Omental fat pad (tissue), 4 donors: Measurements from ENCODE around the gene NRG3. TPM values are rescaled to one million over a fixed set of nuclear protein-coding genes. Genes with fewer than 3 reads are reported as not detected.

ENCODE experiments used
- ATAC-seq: fragments of 150-250 bp; one replicate; pipeline ENCODE4 v1.9.1; 2016; ENCODE audit warnings: mild to moderate bottlenecking, moderate library complexity; ENCODE audit not compliant: low FRiP score
- DNase-seq: peaks from one replicate; pipeline ENCODE4 v3.0.0-alpha.2; 2019; ENCODE audit warnings: low spot score
- total RNA-seq, 4 donors: library from RNA; depleted of rRNA; stranded (reverse); fragments of >200 nt; gene quantifications; one replicate each; pipeline ENCODE4 v1.1.0, GENCODE V29; 2016
- TF ChIP-seq, protein P1 (sequence below), 3 donors: fragments of 450-650 bp; IDR thresholded peaks; one replicate each; pipeline ENCODE4 v1.5.1; 2016 to 2017; ENCODE audit warnings: antibody characterized with exemption in 3 of 3, mild to moderate bottlenecking in 3 of 3, moderate library complexity in 2 of 3

NRG3 gene
- total RNA-seq, 4 donors from 2014 or later = 0.19 to 0.47 (median 0.38) TPM; not detected in 1

- ATAC-seq (no peak), DNase-seq (no peak)
- TF ChIP-seq, protein P1, sequence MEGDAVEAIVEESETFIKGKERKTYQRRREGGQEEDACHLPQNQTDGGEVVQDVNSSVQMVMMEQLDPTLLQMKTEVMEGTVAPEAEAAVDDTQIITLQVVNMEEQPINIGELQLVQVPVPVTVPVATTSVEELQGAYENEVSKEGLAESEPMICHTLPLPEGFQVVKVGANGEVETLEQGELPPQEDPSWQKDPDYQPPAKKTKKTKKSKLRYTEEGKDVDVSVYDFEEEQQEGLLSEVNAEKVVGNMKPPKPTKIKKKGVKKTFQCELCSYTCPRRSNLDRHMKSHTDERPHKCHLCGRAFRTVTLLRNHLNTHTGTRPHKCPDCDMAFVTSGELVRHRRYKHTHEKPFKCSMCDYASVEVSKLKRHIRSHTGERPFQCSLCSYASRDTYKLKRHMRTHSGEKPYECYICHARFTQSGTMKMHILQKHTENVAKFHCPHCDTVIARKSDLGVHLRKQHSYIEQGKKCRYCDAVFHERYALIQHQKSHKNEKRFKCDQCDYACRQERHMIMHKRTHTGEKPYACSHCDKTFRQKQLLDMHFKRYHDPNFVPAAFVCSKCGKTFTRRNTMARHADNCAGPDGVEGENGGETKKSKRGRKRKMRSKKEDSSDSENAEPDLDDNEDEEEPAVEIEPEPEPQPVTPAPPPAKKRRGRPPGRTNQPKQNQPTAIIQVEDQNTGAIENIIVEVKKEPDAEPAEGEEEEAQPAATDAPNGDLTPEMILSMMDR (IDR thresholded peaks at IDR 0.05) = no peak
Observed at GRCh38 chr10:82815680-82816079, 940.7 kb downstream of the NRG3 start.

- ATAC-seq (no peak), DNase-seq (no peak)
- TF ChIP-seq, protein P1 (IDR thresholded peaks at IDR 0.05) = no peak
Observed at GRCh38 chr10:82817676-82818422, 942.9 kb downstream of the NRG3 start.

GRCh38 chr10:82821043-82821442 is 946.0 kb downstream of the NRG3 start:
- TF ChIP-seq, protein P1 (IDR thresholded peaks at IDR 0.05) = no peak
- no peak for DNase-seq
- no peak for ATAC-seq

GRCh38 chr10:82826132-82826531 is 951.1 kb downstream of the NRG3 start:
- ATAC-seq (no peak), DNase-seq (no peak)
- TF ChIP-seq, protein P1 (IDR thresholded peaks at IDR 0.05) = no peak

- TF ChIP-seq, protein P1 (IDR thresholded peaks at IDR 0.05) = no peak
- ATAC-seq (no peak), DNase-seq (no peak)
Observed at GRCh38 chr10:82827901-82828300, 952.9 kb downstream of the NRG3 start.

DNA sequence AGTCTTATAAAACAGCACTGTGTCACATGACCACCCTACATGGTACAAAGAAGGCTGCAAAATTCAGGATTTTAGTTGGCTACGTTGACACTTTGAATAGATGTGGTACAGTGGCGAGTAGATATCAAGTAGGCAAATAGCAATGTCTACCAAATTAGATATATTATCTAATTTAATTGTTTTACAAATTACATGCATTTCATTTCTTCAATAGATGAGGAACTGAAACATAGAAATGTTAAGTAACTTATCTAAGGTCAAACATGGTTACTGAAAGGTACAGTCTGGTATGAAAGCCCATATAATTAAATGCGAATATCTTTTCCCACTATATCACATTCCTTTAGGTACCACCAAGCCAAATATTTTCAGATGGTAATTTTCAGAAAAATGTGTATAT is 972.2 kb downstream of the NRG3 start:
- DNase-seq (no peak), ATAC-seq (no peak)
- TF ChIP-seq, protein P1 (IDR thresholded peaks at IDR 0.05) = no peak

DNA sequence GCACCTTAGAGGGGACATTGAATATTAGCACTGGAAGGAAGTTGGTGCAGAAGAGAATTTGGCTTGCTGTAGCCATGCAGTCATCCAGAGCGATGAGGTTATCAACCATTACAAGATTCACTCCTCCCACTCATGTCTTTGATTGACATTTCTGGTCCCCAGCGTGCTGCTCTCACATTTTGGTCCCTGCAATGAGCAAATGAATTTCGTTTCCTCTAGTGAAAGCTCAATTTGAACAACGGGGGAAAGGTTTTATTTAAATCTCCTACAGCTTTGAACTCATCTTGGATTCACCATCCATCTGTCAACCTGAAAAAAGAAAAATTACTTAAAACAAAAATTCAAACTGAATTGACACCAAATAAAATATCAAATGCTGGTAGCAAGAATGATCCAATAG is 975.2 kb downstream of the NRG3 start:
- ATAC-seq (no peak), DNase-seq (no peak)
- TF ChIP-seq, protein P1 (IDR thresholded peaks at IDR 0.05) = no peak
